Neutrophil (primary cell): ENCODE measurements around the gene PLXNA4.

ENCODE experiments used
- H3K27ac ChIP-seq: fragments of 200-600 bp; sonication (generic); 2 replicates; pipeline ENCODE4 v1.5.1; 2016; ENCODE audit warnings: mild to moderate bottlenecking, moderate library complexity
- H3K27me3 ChIP-seq: fragments of 200-600 bp; sonication (generic); 2 replicates; pipeline ENCODE4 v1.6.0; 2016; ENCODE audit warnings: mild to moderate bottlenecking
- H3K36me3 ChIP-seq: fragments of 200-600 bp; sonication (generic); 2 replicates; pipeline ENCODE4 v1.5.1; 2017
- H3K4me1 ChIP-seq, 2 experiments: fragments of 200-600 bp in 1 of 2; sonication (generic) in 1 of 2; 1 replicate in 1 of 2; 2 replicates in 1 of 2; pipeline versions ENCODE4 v1.5.1 to v1.6.1; 2013 to 2016; ENCODE audit warnings: low read depth in 1 of 2, low read length in 1 of 2, mild to moderate bottlenecking in 1 of 2, moderate library complexity in 1 of 2; ENCODE audit not compliant: control insufficient read depth in 1 of 2, insufficient read depth in 1 of 2
- H3K4me3 ChIP-seq, 2 experiments: fragments of 200-600 bp in 1 of 2; sonication (generic) in 1 of 2; 1 replicate in 1 of 2; 2 replicates in 1 of 2; pipeline ENCODE4 v1.5.1; 2013 to 2016; ENCODE audit warnings: low read depth in 1 of 2, low read length in 1 of 2, mild to moderate bottlenecking in 1 of 2, moderate library complexity in 1 of 2
- H3K9me3 ChIP-seq: fragments of 200-600 bp; sonication (generic); 2 replicates; pipeline ENCODE4 v1.5.1; 2016
- TF ChIP-seq, protein P1 (sequence below): fragments of 200-600 bp; sonication (generic); IDR thresholded peaks from 2 replicates; pipeline ENCODE4 v1.5.1; 2016; ENCODE audit warnings: antibody characterized with exemption

Gene PLXNA4

DNA sequence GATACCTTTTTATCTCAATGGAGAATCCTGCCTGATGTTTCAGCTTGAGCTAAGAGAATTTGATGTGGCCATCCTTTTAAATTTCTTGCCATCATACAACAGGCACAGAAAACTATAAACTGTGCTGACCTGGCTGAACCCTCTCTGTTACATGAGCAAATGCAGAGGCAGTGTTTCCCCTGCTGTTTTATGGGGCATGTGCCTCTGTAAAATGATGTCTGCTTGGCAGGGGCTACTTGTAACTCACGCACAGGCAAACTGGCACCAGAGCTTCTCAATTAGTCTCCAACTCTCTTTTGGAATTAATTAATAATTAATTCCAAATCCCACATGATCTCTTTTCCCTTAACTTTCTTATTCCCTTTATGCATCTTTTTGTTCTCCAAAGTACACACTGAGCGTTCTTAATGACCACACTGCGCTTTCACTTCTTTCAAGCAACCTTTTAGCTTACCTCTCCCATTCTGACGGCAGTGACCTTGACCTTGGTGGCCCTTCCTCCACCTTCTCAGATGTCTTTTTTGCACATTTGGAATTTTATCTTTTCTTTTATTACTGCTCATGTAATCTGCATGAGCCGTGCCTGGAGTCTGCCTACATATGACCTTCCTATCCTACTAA, 334.0 kb downstream of the PLXNA4 start:
- Histone ChIP-seq H3K36me3 (no peaks in the 10 kb centered on the region), H3K27me3 (no peaks in the 10 kb centered on the region), H3K27ac (no peak overlapping the region), H3K4me1 (no peaks in the 10 kb centered on the region), H3K9me3 (no peaks in the 10 kb centered on the region), H3K4me3 (no peak overlapping the region)
- TF ChIP-seq, protein P1, sequence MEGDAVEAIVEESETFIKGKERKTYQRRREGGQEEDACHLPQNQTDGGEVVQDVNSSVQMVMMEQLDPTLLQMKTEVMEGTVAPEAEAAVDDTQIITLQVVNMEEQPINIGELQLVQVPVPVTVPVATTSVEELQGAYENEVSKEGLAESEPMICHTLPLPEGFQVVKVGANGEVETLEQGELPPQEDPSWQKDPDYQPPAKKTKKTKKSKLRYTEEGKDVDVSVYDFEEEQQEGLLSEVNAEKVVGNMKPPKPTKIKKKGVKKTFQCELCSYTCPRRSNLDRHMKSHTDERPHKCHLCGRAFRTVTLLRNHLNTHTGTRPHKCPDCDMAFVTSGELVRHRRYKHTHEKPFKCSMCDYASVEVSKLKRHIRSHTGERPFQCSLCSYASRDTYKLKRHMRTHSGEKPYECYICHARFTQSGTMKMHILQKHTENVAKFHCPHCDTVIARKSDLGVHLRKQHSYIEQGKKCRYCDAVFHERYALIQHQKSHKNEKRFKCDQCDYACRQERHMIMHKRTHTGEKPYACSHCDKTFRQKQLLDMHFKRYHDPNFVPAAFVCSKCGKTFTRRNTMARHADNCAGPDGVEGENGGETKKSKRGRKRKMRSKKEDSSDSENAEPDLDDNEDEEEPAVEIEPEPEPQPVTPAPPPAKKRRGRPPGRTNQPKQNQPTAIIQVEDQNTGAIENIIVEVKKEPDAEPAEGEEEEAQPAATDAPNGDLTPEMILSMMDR: no peak

DNA sequence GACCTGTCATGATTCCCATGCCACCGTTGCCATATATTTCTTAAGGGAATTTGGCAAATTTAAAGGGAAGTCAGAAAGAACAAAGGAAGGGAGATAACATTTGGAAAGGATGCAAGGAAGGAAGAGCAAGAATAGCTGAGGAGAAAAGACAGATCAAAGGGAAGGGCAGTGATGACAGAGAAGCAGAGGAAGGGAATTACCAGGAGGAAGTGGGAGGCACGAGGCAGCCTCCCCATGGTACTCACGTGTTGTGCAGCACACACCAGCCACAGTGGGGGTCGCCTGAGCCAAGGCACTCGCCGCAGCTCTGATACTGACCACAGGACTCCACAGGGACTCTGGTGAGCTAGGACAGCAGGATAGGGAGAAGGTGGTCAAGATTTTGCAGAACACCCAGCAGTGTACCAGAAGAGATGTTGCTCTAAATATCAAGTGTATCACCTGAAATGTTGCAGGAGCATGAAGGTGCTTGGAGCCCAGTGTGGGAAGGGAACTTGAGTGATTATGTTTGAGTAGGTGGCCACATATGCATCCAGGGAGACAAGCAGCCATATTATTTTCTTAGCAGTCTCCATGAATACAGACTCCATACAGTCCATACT, 335.3 kb downstream of the PLXNA4 start:
- H3K4me3 ChIP-seq: no peak overlapping the region
- H3K9me3 ChIP-seq: no peaks in the 10 kb centered on the region
- H3K27me3 ChIP-seq: no peaks in the 10 kb centered on the region
- H3K4me1 ChIP-seq: no peaks in the 10 kb centered on the region
- H3K36me3 ChIP-seq: no peaks in the 10 kb centered on the region
- TF ChIP-seq, protein P1: no peak
- no peak overlapping the region for H3K27ac ChIP-seq

DNA sequence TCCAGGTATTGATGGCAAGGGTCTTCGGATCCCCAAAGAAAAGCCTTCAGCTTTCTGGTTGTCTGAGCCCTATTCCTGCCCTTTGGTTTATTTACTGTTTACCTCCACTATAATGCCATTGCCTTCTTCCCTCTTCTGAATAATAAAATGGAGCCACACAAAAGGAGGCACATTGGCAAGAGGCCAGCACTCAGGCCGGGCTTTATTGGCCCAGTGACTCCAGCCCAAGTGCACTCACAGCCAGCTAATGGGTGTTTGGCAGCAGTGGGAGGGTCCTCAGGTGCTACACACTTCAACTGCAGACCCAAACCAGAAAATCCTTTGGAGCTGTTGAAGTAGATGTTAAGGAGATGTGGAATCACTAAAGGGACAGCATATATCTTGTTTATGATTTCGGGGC, 336.0 kb downstream of the PLXNA4 start:
- no peaks in the 10 kb centered on the region for H3K27me3 ChIP-seq
- H3K36me3 ChIP-seq: no peaks in the 10 kb centered on the region
- H3K4me3 ChIP-seq: no peak overlapping the region
- no peaks in the 10 kb centered on the region for H3K9me3 ChIP-seq
- no peaks in the 10 kb centered on the region for H3K4me1 ChIP-seq
- TF ChIP-seq, protein P1: no peak
- H3K27ac ChIP-seq: no peak overlapping the region

DNA sequence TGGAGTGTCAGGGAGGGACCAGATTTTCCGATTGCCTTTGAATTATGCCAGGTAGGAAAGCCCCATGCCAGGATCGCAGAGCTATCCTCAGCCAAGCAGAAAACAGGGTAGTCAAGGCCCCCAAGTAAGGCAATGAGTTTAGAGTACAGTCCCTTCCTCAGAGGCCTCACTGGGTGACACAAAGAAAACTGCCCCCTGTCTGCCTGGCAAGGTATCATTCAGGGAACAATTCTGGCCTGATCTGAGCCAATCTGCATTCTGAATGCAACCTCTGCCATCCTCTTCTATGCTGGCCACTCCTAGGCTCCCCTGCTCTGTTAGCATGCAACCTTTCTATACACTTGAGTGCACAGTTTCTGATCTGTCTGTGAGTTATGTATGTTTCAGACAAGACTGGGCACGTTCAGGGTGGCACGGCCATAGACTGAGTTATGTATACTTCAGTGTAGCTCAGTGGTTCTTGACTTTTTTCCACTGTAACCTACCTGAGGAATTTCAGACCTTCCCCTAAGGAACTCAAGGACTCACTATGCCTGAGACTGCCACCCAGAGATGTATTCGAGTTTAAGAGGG, 336.8 kb downstream of the PLXNA4 start:
- TF ChIP-seq, protein P1: no peak
- Histone ChIP-seq H3K36me3 (no peaks in the 10 kb centered on the region), H3K27me3 (no peaks in the 10 kb centered on the region), H3K4me1 (no peaks in the 10 kb centered on the region), H3K4me3 (no peak overlapping the region), H3K9me3 (no peaks in the 10 kb centered on the region), H3K27ac (no peak overlapping the region)

DNA sequence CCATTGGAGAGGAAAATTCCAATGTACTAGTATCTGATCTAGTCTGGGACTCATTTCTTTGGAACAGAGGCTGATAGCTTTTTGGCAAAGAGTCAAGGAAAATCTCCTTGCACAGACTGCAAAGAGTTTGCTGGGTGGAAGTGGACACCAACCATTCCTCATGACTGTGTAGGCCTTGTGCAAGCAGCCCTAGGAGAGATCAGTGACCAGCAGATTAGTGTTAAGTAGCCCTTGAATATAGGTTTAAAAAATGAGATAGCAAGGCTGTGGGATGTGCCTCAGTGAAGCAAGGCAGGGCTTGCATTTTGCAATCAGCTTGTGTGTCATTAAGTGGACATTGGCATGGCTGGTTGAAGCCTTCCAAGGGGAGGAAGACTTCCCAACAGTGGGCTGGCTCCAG, 341.6 kb downstream of the PLXNA4 start:
- Histone ChIP-seq H3K9me3 (no peaks in the 10 kb centered on the region), H3K4me1 (no peaks in the 10 kb centered on the region), H3K36me3 (no peaks in the 10 kb centered on the region), H3K27ac (no peak overlapping the region), H3K27me3 (no peaks in the 10 kb centered on the region), H3K4me3 (no peak overlapping the region)
- TF ChIP-seq, protein P1: no peak
